ENCODE results near the gene ISLR.

ISLR gene

GRCh38 chr15:74212494-74212893 is 39.0 kb downstream of the ISLR start:
- no peak for DNase-seq (ENCODE audit: low read depth, low spot score)

GRCh38 chr15:74213858-74214284 is 40.4 kb downstream of the ISLR start:
- no peak for DNase-seq (ENCODE audit: low read depth, low spot score)

GRCh38 chr15:74214324-74215021 is 41.0 kb downstream of the ISLR start:
- DNase-seq (ENCODE audit: low read depth, low spot score) = no peak

- no peak for DNase-seq (ENCODE audit: low read depth, low spot score)
Observed at GRCh38 chr15:74215958-74216357, 42.4 kb downstream of the ISLR start.

GRCh38 chr15:74216949-74217348 is 43.4 kb downstream of the ISLR start:
- DNase-seq (ENCODE audit: low read depth, low spot score) = no peak

- DNase-seq (ENCODE audit: low read depth, low spot score) = no peak
Observed at GRCh38 chr15:74217907-74218885, 44.7 kb downstream of the ISLR start.

- DNase-seq (ENCODE audit: low read depth, low spot score) = no peak
Observed at GRCh38 chr15:74220475-74221248, 47.2 kb downstream of the ISLR start.

GRCh38 chr15:74221399-74222239 is 48.1 kb downstream of the ISLR start:
- DNase-seq (ENCODE audit: low read depth, low spot score) = no peak

GRCh38 chr15:74222240-74223119 is 49.0 kb downstream of the ISLR start:
- DNase-seq (ENCODE audit: low read depth, low spot score) = no peak

- no peak for DNase-seq (ENCODE audit: low read depth, low spot score)
Observed at GRCh38 chr15:74225928-74226327, 52.4 kb downstream of the ISLR start.

Measured in activated CD4-positive, CD25-positive, alpha-beta regulatory T cell treated with anti-CD3 and anti-CD28 coated beads, Interleukin-2, amount 50 U/mL, for 16 hours (primary cell).